Chondrocyte (in vitro differentiated cells): ENCODE data around the gene IGFBP4. TPM values are rescaled to one million over a fixed set of nuclear protein-coding genes. Genes with fewer than 3 reads are reported as not detected.

Source experiments
- DNase-seq: peaks from one replicate; pipeline ENCODE4 v3.0.0; 2021; ENCODE audit warnings: mixed read lengths, low spot score
- H3K27ac Mint-ChIP-seq: one replicate; pipeline ENCODE4 v1.8.0; 2021; ENCODE audit warnings: mild to moderate bottlenecking, moderate library complexity, mixed read lengths; ENCODE audit not compliant: unreplicated experiment
- H3K27me3 Mint-ChIP-seq: 2 replicates; pipeline ENCODE4 v1.8.0; 2021; ENCODE audit warnings: low read depth, mixed read lengths
- H3K36me3 Mint-ChIP-seq: 2 replicates; pipeline ENCODE4 v1.8.0; 2021; ENCODE audit warnings: low read depth, mixed read lengths
- H3K4me1 Mint-ChIP-seq: 2 replicates; pipeline ENCODE4 v1.8.0; 2021; ENCODE audit warnings: low read depth, mild to moderate bottlenecking, mixed read lengths
- H3K4me3 Mint-ChIP-seq: one replicate; pipeline ENCODE4 v1.8.0; 2021; ENCODE audit warnings: mild to moderate bottlenecking, moderate library complexity, mixed read lengths; ENCODE audit not compliant: unreplicated experiment
- H3K9me3 Mint-ChIP-seq: 2 replicates; pipeline ENCODE4 v1.8.0; 2021; ENCODE audit warnings: low read depth, mixed read lengths
- total RNA-seq: library from RNA; stranded (reverse); gene quantifications from 3 replicates; pipeline ENCODE4 v1.2.1, GENCODE V29; 2021
- TF ChIP-seq, protein P1 (sequence below): fragments of 200-600 bp; sonication (generic); IDR thresholded peaks from 2 replicates; pipeline ENCODE4 v1.5.0; 2021; ENCODE audit warnings: antibody characterized with exemption, mild to moderate bottlenecking, moderate library complexity

Gene IGFBP4
- total RNA-seq, 1 donor from 2014 or later, result 496 TPM

DNA sequence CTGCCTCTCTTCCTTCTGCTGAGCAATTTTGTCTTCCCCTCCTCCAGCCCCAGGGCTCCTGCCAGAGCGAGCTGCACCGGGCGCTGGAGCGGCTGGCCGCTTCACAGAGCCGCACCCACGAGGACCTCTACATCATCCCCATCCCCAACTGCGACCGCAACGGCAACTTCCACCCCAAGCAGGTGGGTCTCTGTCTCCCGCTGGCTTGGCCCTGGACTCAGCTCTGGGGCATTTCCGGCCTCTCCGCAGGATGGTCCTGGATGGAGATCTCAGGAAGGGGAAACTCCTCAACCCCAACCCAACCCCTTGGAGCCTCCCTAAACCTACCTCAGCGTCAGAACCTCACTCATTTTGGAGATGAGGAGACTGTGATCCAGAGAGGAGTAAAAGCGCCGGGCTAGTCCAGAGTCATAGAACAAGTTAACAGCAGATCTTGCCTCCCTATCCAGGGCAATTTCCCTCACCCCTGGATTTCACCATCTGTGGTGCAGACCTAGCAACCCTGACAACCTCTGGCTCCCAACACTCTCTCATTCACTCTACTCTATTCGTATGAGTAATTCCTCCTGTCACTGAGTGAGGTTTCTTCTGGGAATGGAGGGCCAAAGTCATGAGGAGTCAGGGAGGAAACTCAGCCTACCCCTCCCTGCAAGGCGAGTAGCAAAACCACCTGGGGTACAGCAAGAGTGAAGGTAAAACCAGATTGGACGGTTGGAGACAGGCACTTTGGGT is 10.8 kb downstream of the IGFBP4 start:
- no peaks in the 10 kb centered on the region for H3K9me3 Mint-ChIP-seq
- H3K36me3 Mint-ChIP-seq, result peaks cover 32% of the 10 kb centered on the region
- H3K27ac Mint-ChIP-seq, result no peak overlapping the region
- no peaks in the 10 kb centered on the region for H3K27me3 Mint-ChIP-seq
- no peak for DNase-seq
- H3K4me1 Mint-ChIP-seq, result peaks cover 77% of the 10 kb centered on the region
- TF ChIP-seq, protein P1, sequence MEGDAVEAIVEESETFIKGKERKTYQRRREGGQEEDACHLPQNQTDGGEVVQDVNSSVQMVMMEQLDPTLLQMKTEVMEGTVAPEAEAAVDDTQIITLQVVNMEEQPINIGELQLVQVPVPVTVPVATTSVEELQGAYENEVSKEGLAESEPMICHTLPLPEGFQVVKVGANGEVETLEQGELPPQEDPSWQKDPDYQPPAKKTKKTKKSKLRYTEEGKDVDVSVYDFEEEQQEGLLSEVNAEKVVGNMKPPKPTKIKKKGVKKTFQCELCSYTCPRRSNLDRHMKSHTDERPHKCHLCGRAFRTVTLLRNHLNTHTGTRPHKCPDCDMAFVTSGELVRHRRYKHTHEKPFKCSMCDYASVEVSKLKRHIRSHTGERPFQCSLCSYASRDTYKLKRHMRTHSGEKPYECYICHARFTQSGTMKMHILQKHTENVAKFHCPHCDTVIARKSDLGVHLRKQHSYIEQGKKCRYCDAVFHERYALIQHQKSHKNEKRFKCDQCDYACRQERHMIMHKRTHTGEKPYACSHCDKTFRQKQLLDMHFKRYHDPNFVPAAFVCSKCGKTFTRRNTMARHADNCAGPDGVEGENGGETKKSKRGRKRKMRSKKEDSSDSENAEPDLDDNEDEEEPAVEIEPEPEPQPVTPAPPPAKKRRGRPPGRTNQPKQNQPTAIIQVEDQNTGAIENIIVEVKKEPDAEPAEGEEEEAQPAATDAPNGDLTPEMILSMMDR, result no peak
- no peak overlapping the region for H3K4me3 Mint-ChIP-seq

DNA sequence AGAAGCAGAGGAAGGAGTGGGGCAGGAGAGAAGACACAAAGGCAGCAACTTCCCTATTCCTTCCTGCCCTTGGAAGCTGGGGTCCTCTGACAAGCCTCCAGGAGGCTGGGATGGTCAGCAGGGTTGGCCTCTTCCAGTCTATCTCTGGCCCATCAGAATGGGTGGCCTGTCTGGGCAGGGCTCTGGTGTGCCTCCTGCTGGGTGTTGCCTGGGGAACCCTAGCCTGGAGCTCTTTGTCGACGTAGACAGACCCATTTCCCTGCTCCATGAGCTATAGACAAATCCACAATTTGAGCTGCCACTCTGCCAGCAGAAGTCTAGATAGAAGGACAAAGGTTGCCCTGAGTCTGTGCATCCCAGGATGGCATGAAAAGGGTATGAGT is 11.4 kb downstream of the IGFBP4 start:
- Mint-ChIP-seq H3K4me3 (no peak overlapping the region), H3K27me3 (no peaks in the 10 kb centered on the region), H3K9me3 (no peaks in the 10 kb centered on the region), H3K4me1 (peaks cover 75% of the 10 kb centered on the region), H3K27ac (no peak overlapping the region), H3K36me3 (peaks cover 32% of the 10 kb centered on the region)
- TF ChIP-seq, protein P1, result no peak
- DNase-seq, result no peak

DNA sequence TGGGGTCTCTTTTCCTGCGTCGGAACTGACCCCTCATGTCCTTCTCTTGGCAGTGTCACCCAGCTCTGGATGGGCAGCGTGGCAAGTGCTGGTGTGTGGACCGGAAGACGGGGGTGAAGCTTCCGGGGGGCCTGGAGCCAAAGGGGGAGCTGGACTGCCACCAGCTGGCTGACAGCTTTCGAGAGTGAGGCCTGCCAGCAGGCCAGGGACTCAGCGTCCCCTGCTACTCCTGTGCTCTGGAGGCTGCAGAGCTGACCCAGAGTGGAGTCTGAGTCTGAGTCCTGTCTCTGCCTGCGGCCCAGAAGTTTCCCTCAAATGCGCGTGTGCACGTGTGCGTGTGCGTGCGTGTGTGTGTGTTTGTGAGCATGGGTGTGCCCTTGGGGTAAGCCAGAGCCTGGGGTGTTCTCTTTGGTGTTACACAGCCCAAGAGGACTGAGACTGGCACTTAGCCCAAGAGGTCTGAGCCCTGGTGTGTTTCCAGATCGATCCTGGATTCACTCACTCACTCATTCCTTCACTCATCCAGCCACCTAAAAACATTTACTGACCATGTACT is 13.2 kb downstream of the IGFBP4 start:
- DNase-seq, result no peak
- H3K27ac Mint-ChIP-seq, result no peak overlapping the region
- peaks cover 66% of the 10 kb centered on the region for H3K4me1 Mint-ChIP-seq
- peaks cover 31% of the 10 kb centered on the region for H3K36me3 Mint-ChIP-seq
- no peaks in the 10 kb centered on the region for H3K27me3 Mint-ChIP-seq
- no peak overlapping the region for H3K4me3 Mint-ChIP-seq
- no peaks in the 10 kb centered on the region for H3K9me3 Mint-ChIP-seq
- TF ChIP-seq, protein P1, result no peak

DNA sequence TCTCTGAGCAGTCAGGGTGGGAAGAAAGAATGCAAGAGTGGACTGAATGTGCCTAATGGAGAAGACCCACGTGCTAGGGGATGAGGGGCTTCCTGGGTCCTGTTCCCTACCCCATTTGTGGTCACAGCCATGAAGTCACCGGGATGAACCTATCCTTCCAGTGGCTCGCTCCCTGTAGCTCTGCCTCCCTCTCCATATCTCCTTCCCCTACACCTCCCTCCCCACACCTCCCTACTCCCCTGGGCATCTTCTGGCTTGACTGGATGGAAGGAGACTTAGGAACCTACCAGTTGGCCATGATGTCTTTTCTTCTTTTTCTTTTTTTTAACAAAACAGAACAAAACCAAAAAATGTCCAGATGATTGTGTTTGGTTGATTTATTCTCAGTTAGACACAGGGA is 14.1 kb downstream of the IGFBP4 start:
- no peak for DNase-seq
- Mint-ChIP-seq H3K4me3 (peak overlapping the region; percentile 28), H3K36me3 (peaks cover 30% of the 10 kb centered on the region), H3K9me3 (no peaks in the 10 kb centered on the region), H3K27me3 (no peaks in the 10 kb centered on the region), H3K27ac (peak overlapping the region; percentile 93), H3K4me1 (peaks cover 64% of the 10 kb centered on the region)
- TF ChIP-seq, protein P1, result no peak

DNA sequence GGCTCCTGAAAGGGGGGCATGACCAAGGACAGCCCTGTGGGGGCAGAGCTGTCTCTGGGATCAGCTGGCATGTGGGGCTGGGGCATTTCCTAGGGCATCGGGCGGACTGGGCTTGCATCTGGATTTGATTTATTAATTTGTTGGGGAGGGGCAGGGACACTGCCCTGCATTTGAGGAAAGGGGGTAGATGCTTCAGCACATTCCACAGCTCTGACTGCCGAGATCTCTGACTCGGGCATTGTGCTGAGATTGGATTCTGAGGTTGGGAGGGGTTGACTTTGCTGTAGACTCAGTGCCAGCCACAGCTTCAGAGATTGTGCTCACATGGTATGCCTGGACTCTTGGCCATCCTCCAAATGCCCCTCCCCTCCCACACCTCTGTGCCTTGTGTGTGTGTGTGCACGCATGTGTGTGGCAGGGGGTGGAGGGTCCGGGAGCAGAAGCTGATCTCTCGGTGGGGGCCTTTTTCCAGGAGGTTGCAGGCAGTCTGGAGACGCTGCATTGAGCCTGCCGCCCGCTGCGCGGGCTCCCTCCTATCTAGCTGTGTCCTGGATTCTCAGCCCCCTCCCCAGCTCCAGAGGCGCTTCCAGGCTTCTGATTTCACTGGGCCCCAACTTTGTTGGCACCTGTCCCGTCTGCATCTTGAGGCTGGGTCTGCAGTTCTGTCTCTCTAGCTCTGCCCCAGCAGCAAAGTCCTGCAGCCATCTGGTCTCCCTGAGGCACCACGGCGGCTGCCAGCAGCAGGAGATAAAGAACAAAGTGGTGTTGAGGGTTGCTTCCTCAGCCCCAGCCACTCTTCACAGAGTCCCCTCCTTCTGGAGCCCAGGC is 14.9 kb downstream of the IGFBP4 start:
- Mint-ChIP-seq H3K4me1 (peaks cover 65% of the 10 kb centered on the region), H3K27me3 (no peaks in the 10 kb centered on the region), H3K9me3 (no peaks in the 10 kb centered on the region), H3K27ac (peak overlapping the region; percentile 93), H3K36me3 (peaks cover 28% of the 10 kb centered on the region), H3K4me3 (peak overlapping the region; percentile 28)
- TF ChIP-seq, protein P1, result no peak
- DNase-seq, result no peak
